DOHH2 (cell line): ENCODE data around the gene PDE1C.

ENCODE experiments used
- H3F3A ChIP-seq: fragments of 200-600 bp; sonication (generic), shearing (Covaris generic); 2 replicates; pipeline ENCODE4 v1.6.0; 2016; ENCODE audit warnings: antibody characterized with exemption, mild to moderate bottlenecking; ENCODE audit not compliant: control insufficient read depth, insufficient read depth
- H3K27ac ChIP-seq: fragments of 200-600 bp; sonication (generic); 2 replicates; pipeline ENCODE4 v1.5.1; 2014; ENCODE audit warnings: low read depth, mild to moderate bottlenecking, low read length, moderate library complexity
- H3K27me3 ChIP-seq: fragments of 200-600 bp; sonication (generic); 2 replicates; pipeline ENCODE4 v1.6.1; 2014; ENCODE audit warnings: mild to moderate bottlenecking, low read length, mixed read lengths; ENCODE audit not compliant: control insufficient read depth
- H3K36me3 ChIP-seq: fragments of 200-600 bp; sonication (generic); 2 replicates; pipeline ENCODE4 v1.6.1; 2014; ENCODE audit warnings: mild to moderate bottlenecking, low read length, moderate library complexity, mixed read lengths; ENCODE audit not compliant: control insufficient read depth
- H3K4me1 ChIP-seq: fragments of 200-600 bp; sonication (generic); 2 replicates; pipeline ENCODE4 v1.6.1; 2014; ENCODE audit warnings: mild to moderate bottlenecking, low read length, mixed read lengths; ENCODE audit not compliant: control insufficient read depth
- H3K4me2 ChIP-seq: fragments of 200-600 bp; sonication (generic); 2 replicates; pipeline ENCODE4 v1.6.0; 2014; ENCODE audit warnings: mild to moderate bottlenecking, low read length, moderate library complexity
- H3K4me3 ChIP-seq: fragments of 200-600 bp; sonication (generic); 2 replicates; pipeline ENCODE4 v1.5.1; 2014; ENCODE audit warnings: mild to moderate bottlenecking, low read length, mixed read lengths
- H3K79me2 ChIP-seq: fragments of 200-600 bp; sonication (generic); 2 replicates; pipeline ENCODE4 v1.6.1; 2014; ENCODE audit warnings: mild to moderate bottlenecking, low read length, mixed read lengths; ENCODE audit not compliant: control insufficient read depth
- H3K9me2 ChIP-seq: fragments of 200-600 bp; sonication (generic); replicated peaks from 2 replicates; pipeline ENCODE4 v1.6.1; 2014; ENCODE audit warnings: mild to moderate bottlenecking, low read length, mixed read lengths; ENCODE audit not compliant: control insufficient read depth
- H3K9me3 ChIP-seq: fragments of 200-600 bp; sonication (generic); 2 replicates; pipeline ENCODE4 v1.6.1; 2014; ENCODE audit warnings: antibody characterized with exemption, low read length, mixed read lengths; ENCODE audit not compliant: control insufficient read depth, insufficient read depth
- H4K20me1 ChIP-seq: fragments of 200-600 bp; sonication (generic); 2 replicates; pipeline ENCODE4 v1.6.0; 2014; ENCODE audit warnings: low read depth, mild to moderate bottlenecking, antibody characterized with exemption, low read length, moderate library complexity; ENCODE audit not compliant: control insufficient read depth, insufficient read depth
- CTCF ChIP-seq: fragments of 200-600 bp; sonication (generic); IDR thresholded peaks from one replicate; pipeline ENCODE4 v1.5.1; 2014; ENCODE audit warnings: antibody characterized with exemption, mild to moderate bottlenecking, low read depth, low read length; ENCODE audit not compliant: poor library complexity, severe bottlenecking
- EZH2phosphoT487 ChIP-seq: fragments of 200-600 bp; sonication (generic); IDR thresholded peaks from 2 replicates; pipeline ENCODE4 v1.6.1; 2017; ENCODE audit warnings: borderline replicate concordance, mild to moderate bottlenecking, antibody characterized with exemption, low read length, moderate library complexity, mixed read lengths

The PDE1C gene

GRCh38 chr7:31864646-31865045 lies 205.6 kb downstream of the PDE1C start:
- H3K36me3 ChIP-seq, result no peaks in the 10 kb centered on the region
- H3K27me3 ChIP-seq, result no peaks in the 10 kb centered on the region
- no peaks in the 10 kb centered on the region for H3K4me1 ChIP-seq
- TF ChIP-seq CTCF (no peak), EZH2phosphoT487 (no peak)
- no peak overlapping the region for H3K4me2 ChIP-seq
- H3K9me2 ChIP-seq, result no peaks in the 10 kb centered on the region
- H3K9me3 ChIP-seq, result peaks cover 8% of the 10 kb centered on the region; the same call in 1 of the 2 replicates
- H3K4me3 ChIP-seq, result no peak overlapping the region
- no peaks in the 10 kb centered on the region for H4K20me1 ChIP-seq
- H3K27ac ChIP-seq, result no peak overlapping the region
- H3F3A ChIP-seq, result no peaks in the 10 kb centered on the region
- no peaks in the 10 kb centered on the region for H3K79me2 ChIP-seq

GRCh38 chr7:31860925-31861324 lies 209.3 kb downstream of the PDE1C start:
- Histone ChIP-seq H3K36me3 (no peaks in the 10 kb centered on the region), H3K79me2 (no peaks in the 10 kb centered on the region), H3K27ac (no peak overlapping the region), H3K9me2 (no peaks in the 10 kb centered on the region), H3K4me1 (no peaks in the 10 kb centered on the region), H3K27me3 (no peaks in the 10 kb centered on the region), H4K20me1 (no peaks in the 10 kb centered on the region), H3K4me3 (no peak overlapping the region), H3K9me3 (no peaks in the 10 kb centered on the region), H3F3A (no peaks in the 10 kb centered on the region), H3K4me2 (no peak overlapping the region)
- TF ChIP-seq CTCF (no peak), EZH2phosphoT487 (no peak)

GRCh38 chr7:31858055-31858454 lies 212.2 kb downstream of the PDE1C start:
- no peaks in the 10 kb centered on the region for H4K20me1 ChIP-seq
- no peaks in the 10 kb centered on the region for H3F3A ChIP-seq
- H3K9me2 ChIP-seq, result no peaks in the 10 kb centered on the region
- H3K4me3 ChIP-seq, result no peak overlapping the region
- H3K9me3 ChIP-seq, result no peaks in the 10 kb centered on the region
- TF ChIP-seq EZH2phosphoT487 (no peak), CTCF (no peak)
- H3K4me1 ChIP-seq, result no peaks in the 10 kb centered on the region
- no peaks in the 10 kb centered on the region for H3K79me2 ChIP-seq
- no peaks in the 10 kb centered on the region for H3K36me3 ChIP-seq
- no peak overlapping the region for H3K27ac ChIP-seq
- no peaks in the 10 kb centered on the region for H3K27me3 ChIP-seq
- H3K4me2 ChIP-seq, result no peak overlapping the region

GRCh38 chr7:31857172-31857571 lies 213.0 kb downstream of the PDE1C start:
- H3K9me2 ChIP-seq, result no peaks in the 10 kb centered on the region
- no peaks in the 10 kb centered on the region for H3K4me1 ChIP-seq
- H3K79me2 ChIP-seq, result no peaks in the 10 kb centered on the region
- H3K27ac ChIP-seq, result no peak overlapping the region
- no peak overlapping the region for H3K4me2 ChIP-seq
- H3K9me3 ChIP-seq, result no peaks in the 10 kb centered on the region
- no peaks in the 10 kb centered on the region for H3K36me3 ChIP-seq
- TF ChIP-seq CTCF (no peak), EZH2phosphoT487 (no peak)
- no peaks in the 10 kb centered on the region for H4K20me1 ChIP-seq
- H3K4me3 ChIP-seq, result no peak overlapping the region
- no peaks in the 10 kb centered on the region for H3K27me3 ChIP-seq
- H3F3A ChIP-seq, result no peaks in the 10 kb centered on the region
